C4-2B (cell line): Measurements from ENCODE around the gene TAS1R3.

ENCODE experiments used
- CTCF ChIP-seq: fragments of 450-650 bp; conservative IDR thresholded peaks from 2 replicates; pipeline ENCODE4 v1.5.1; 2017; ENCODE audit warnings: mild to moderate bottlenecking
- ZFX ChIP-seq: fragments of 450-650 bp; IDR thresholded peaks from 2 replicates; pipeline ENCODE4 v1.6.1; 2017

- TF ChIP-seq CTCF, result no peak
- no peak for TF ChIP-seq ZFX
Measured at GRCh38 chr1:1291023-1291528, 40.0 kb upstream of the TAS1R3 start.
